Neural cell (in vitro differentiated cells): ENCODE data around the gene MAN1B1. TPM values are rescaled to one million over a fixed set of nuclear protein-coding genes. Genes with fewer than 3 reads are reported as not detected.

Source experiments
- H2AFZ ChIP-seq: fragments of 200-600, 300-800 bp; sonication (generic), shearing (Covaris generic); 2 replicates; pipeline ENCODE4 v1.6.0; 2014; ENCODE audit warnings: low read depth, mild to moderate bottlenecking, antibody characterized with exemption, low read length, moderate library complexity
- H3F3A ChIP-seq: fragments of 200-600 bp; shearing (Covaris generic); 2 replicates; pipeline ENCODE4 v1.6.1; 2016; ENCODE audit warnings: mild to moderate bottlenecking, moderate library complexity, mixed read lengths, antibody characterized with exemption, low read length; ENCODE audit not compliant: insufficient read depth, poor library complexity, severe bottlenecking
- H3K27ac ChIP-seq: fragments of 200-600, 300-800 bp; sonication (generic), shearing (Covaris generic); 2 replicates; pipeline ENCODE4 v1.5.1; 2014; ENCODE audit warnings: mild to moderate bottlenecking, low read length, moderate library complexity
- H3K27me3 ChIP-seq: fragments of 300-800, 200-600 bp; sonication (generic), shearing (Covaris generic); 2 replicates; pipeline ENCODE4 v1.6.0; 2014; ENCODE audit warnings: mild to moderate bottlenecking, low read depth, low read length, moderate library complexity; ENCODE audit not compliant: insufficient read depth
- H3K36me3 ChIP-seq: fragments of 300-800, 200-600 bp; sonication (generic), shearing (Covaris generic); 2 replicates; pipeline ENCODE4 v1.5.1; 2014; ENCODE audit warnings: mild to moderate bottlenecking, antibody characterized with exemption, low read length, moderate library complexity; ENCODE audit not compliant: insufficient read depth
- H3K4me2 ChIP-seq: fragments of 300-800, 200-600 bp; sonication (generic), shearing (Covaris generic); 2 replicates; pipeline ENCODE4 v1.6.0; 2014; ENCODE audit warnings: mild to moderate bottlenecking, low read length
- H3K4me3 ChIP-seq: fragments of 300-800, 200-600 bp; sonication (generic), shearing (Covaris generic); 2 replicates; pipeline ENCODE4 v1.5.1; 2014; ENCODE audit warnings: mild to moderate bottlenecking, low read length, moderate library complexity
- H3K79me2 ChIP-seq: fragments of 200-600 bp; shearing (Covaris generic); replicated peaks from 2 replicates; pipeline ENCODE4 v1.6.0; 2014; ENCODE audit warnings: mild to moderate bottlenecking, low read length, moderate library complexity; ENCODE audit not compliant: insufficient read depth
- H3K9ac ChIP-seq: fragments of 300-800, 200-600 bp; sonication (generic), shearing (Covaris generic); 2 replicates; pipeline ENCODE4 v1.6.1; 2016; ENCODE audit warnings: mild to moderate bottlenecking, low read length, mixed read lengths
- H3K9me2 ChIP-seq: fragments of 200-600 bp; shearing (Covaris generic); 2 replicates; pipeline ENCODE4 v1.6.1; 2016; ENCODE audit warnings: mild to moderate bottlenecking, low read length, mixed read lengths; ENCODE audit not compliant: insufficient read depth
- H3K9me3 ChIP-seq: fragments of 200-600, 300-800 bp; sonication (generic), shearing (Covaris generic); 2 replicates; pipeline ENCODE4 v1.6.1; 2016; ENCODE audit warnings: mild to moderate bottlenecking, mixed run types, low read length, moderate library complexity, mixed read lengths
- H4K20me1 ChIP-seq: fragments of 200-600 bp; shearing (Covaris generic); 2 replicates; pipeline ENCODE4 v1.6.1; 2016; ENCODE audit warnings: mild to moderate bottlenecking, mixed run types; ENCODE audit not compliant: insufficient read depth
- CTCF ChIP-seq: fragments of 450-650 bp; IDR thresholded peaks from 2 replicates; pipeline ENCODE4 v1.5.1; 2014; ENCODE audit warnings: antibody characterized with exemption, mild to moderate bottlenecking, moderate library complexity; ENCODE audit not compliant: poor library complexity, severe bottlenecking
- EP300 ChIP-seq: fragments of 450-650 bp; conservative IDR thresholded peaks from 2 replicates; pipeline ENCODE4 v1.6.1; 2014; ENCODE audit warnings: antibody characterized with exemption, mild to moderate bottlenecking, moderate library complexity; ENCODE audit not compliant: poor library complexity, severe bottlenecking
- EZH2 ChIP-seq: fragments of 200-600, 300-800 bp; shearing (Covaris generic), sonication (generic); IDR thresholded peaks from 2 replicates; pipeline ENCODE4 v1.6.1; 2014; ENCODE audit warnings: antibody characterized with exemption, low read length, borderline replicate concordance, mild to moderate bottlenecking; ENCODE audit not compliant: insufficient read depth, poor library complexity, severe bottlenecking
- MXI1 ChIP-seq: fragments of 450-650 bp; conservative IDR thresholded peaks from 2 replicates; pipeline ENCODE4 v1.6.1; 2014; ENCODE audit warnings: antibody characterized with exemption, mild to moderate bottlenecking; ENCODE audit not compliant: poor library complexity, severe bottlenecking
- POLR2AphosphoS5 ChIP-seq: IDR thresholded peaks from 2 replicates; pipeline ENCODE4 v1.6.1; 2012
- RAD21 ChIP-seq: fragments of 450-650 bp; conservative IDR thresholded peaks from 2 replicates; pipeline ENCODE4 v1.6.1; 2014; ENCODE audit warnings: antibody characterized with exemption, mild to moderate bottlenecking, moderate library complexity
- REST ChIP-seq: IDR thresholded peaks from 2 replicates; pipeline ENCODE4 v1.6.1; 2012; ENCODE audit warnings: borderline replicate concordance
- SMC3 ChIP-seq: fragments of 450-650 bp; conservative IDR thresholded peaks from 2 replicates; pipeline ENCODE4 v1.6.1; 2014; ENCODE audit warnings: antibody characterized with exemption, mild to moderate bottlenecking, moderate library complexity; ENCODE audit not compliant: poor library complexity
- TAF1 ChIP-seq: IDR thresholded peaks from 2 replicates; pipeline ENCODE4 v1.6.1; 2012; ENCODE audit warnings: low read depth
- polyA plus RNA-seq: library from polyadenylated mRNA; depleted of rRNA; stranded (reverse); fragments of >200 nt; gene quantifications from 2 replicates; pipeline ENCODE4 v1.2.3, GENCODE V29; 2014

Gene MAN1B1
- polyA plus RNA-seq, 1 donor from 2014 or later = 72.0 TPM

- Histone ChIP-seq H3K9ac (no peak overlapping the region), H3K27me3 (peaks cover 28% of the 10 kb centered on the region), H3K4me2 (no peak overlapping the region), H3K36me3 (no peaks in the 10 kb centered on the region), H2AFZ (no peak overlapping the region), H3F3A (no peaks in the 10 kb centered on the region), H3K79me2 (no peaks in the 10 kb centered on the region), H3K4me3 (no peak overlapping the region), H3K9me2 (no peaks in the 10 kb centered on the region), H3K27ac (no peak overlapping the region), H3K9me3 (no peaks in the 10 kb centered on the region), H4K20me1 (no peaks in the 10 kb centered on the region)
- TF ChIP-seq REST = no peak
- no peak for TF ChIP-seq RAD21
- no peak for TF ChIP-seq CTCF
- no peak for TF ChIP-seq EZH2
- no peak for TF ChIP-seq TAF1
- no peak for TF ChIP-seq EP300
- no peak for TF ChIP-seq MXI1
- no peak for TF ChIP-seq POLR2AphosphoS5
- no peak for TF ChIP-seq SMC3
Observed at GRCh38 chr9:137152844-137153405, 66.1 kb downstream of the MAN1B1 start.

GRCh38 chr9:137156567-137157375 is 70.0 kb downstream of the MAN1B1 start:
- no peak overlapping the region for H3K9ac ChIP-seq
- H3K27ac ChIP-seq = no peak overlapping the region
- no peaks in the 10 kb centered on the region for H3K36me3 ChIP-seq
- peak overlapping the region; percentile 54 for H3K4me3 ChIP-seq
- H3K9me2 ChIP-seq = no peaks in the 10 kb centered on the region
- no peaks in the 10 kb centered on the region for H3F3A ChIP-seq
- H3K4me2 ChIP-seq = no peak overlapping the region
- H4K20me1 ChIP-seq = no peaks in the 10 kb centered on the region
- no peak for TF ChIP-seq SMC3
- no peak for TF ChIP-seq MXI1
- no peak for TF ChIP-seq EZH2
- TF ChIP-seq REST = no peak
- no peak for TF ChIP-seq CTCF
- TF ChIP-seq EP300 = no peak
- TF ChIP-seq POLR2AphosphoS5 = no peak
- no peak for TF ChIP-seq RAD21
- no peak for TF ChIP-seq TAF1
- H3K9me3 ChIP-seq = no peaks in the 10 kb centered on the region
- peaks cover 65% of the 10 kb centered on the region for H3K27me3 ChIP-seq
- no peak overlapping the region for H2AFZ ChIP-seq
- no peaks in the 10 kb centered on the region for H3K79me2 ChIP-seq
